ENCODE measurements around the gene AGBL1.

DNA sequence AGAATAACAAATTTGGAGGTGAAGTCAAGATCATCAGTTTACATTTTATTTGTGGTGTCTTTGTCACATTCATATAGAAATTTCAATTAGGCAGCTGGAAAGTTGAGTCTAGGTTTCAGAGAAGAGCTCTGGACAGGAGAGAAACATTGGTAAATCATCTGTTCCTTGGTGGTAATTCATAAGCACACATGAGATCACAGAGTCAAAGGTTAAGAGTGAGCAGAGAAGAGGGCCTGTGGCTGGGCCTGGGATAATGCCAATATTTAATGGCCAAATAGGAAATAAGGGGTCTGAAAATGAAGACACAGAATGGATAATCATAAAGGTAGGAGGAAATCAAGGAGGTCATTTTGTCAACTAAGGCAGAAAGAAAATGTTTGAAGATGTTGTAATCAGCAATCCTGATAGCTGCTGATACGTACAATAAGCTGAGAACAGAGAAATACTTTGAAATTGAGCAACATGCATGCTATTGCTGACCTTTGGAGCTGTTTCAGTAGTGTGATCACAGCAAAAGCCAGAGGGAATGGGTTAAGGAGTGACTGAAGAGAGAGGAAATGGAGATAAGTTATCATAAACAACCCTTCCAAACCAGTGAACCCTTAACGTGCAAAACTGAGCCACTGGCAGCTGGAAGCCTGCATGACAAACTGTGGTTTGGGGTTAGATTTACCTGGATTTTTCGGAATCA, 692.8 kb downstream of the AGBL1 start:
- no peak for TF ChIP-seq CTCF (IDR thresholded peaks at IDR 0.05; ENCODE audit: extremely low read depth in 1 of 2, insufficient read depth in 1 of 2, low read depth in 1 of 2, low read length in 2 of 2)
- TF ChIP-seq EZH2 (IDR thresholded peaks at IDR 0.05; ENCODE audit: borderline replicate concordance, low read depth, low read length, severe bottlenecking): no peak
- TF ChIP-seq POLR2A (IDR thresholded peaks at IDR 0.05; ENCODE audit: low read depth, low read length): no peak
- TF ChIP-seq POLR2AphosphoS5 (IDR thresholded peaks at IDR 0.05; ENCODE audit: insufficient read depth, low read depth, low read length): no peak

Data from endothelial cell of umbilical vein (primary cell).